NCI-H69 (cell line): ENCODE measurements around the gene SLC22A8.
A peak's percentile ranks its signal among the peaks of the same experiment; 100 is the strongest.
"Not testable (repeated sequence)": the region's sequence is repeated elsewhere in the genome, so short reads cannot be mapped to it uniquely, and the experiment has no call there.

ENCODE experiments used
- DNase-seq: peaks from one replicate; lab custom pipeline; 2025; lab: John Stamatoyannopoulos, UW

SLC22A8 gene

GRCh38 chr11:62985041-62985750 is 30.4 kb downstream of the SLC22A8 start:
- no peak for DNase-seq

- DNase-seq: no peak
These were observed 31.1 kb downstream of the SLC22A8 start, which contains the start of gene SLC22A6 for GRCh38 chr11:62984451-62984991. TSS of gene SLC22A6 (minus strand) at chr11:62984967. CDS start at chr11:62984690, 277 bp downstream.

- no peak for DNase-seq
These were observed 32.0 kb downstream of the SLC22A8 start for GRCh38 chr11:62983536-62984199.

- DNase-seq: no peak
These were observed 33.9 kb downstream of the SLC22A8 start for GRCh38 chr11:62981743-62982142.

GRCh38 chr11:62980133-62980760 is 35.4 kb downstream of the SLC22A8 start:
- DNase-seq: no peak

GRCh38 chr11:62976109-62976508 is 39.5 kb downstream of the SLC22A8 start:
- peak; percentile 15 for DNase-seq

GRCh38 chr11:62974848-62975522 is 40.7 kb downstream of the SLC22A8 start:
- peak; percentile 87 for DNase-seq

GRCh38 chr11:62965574-62965973 is 50.1 kb downstream of the SLC22A8 start:
- no peak for DNase-seq

GRCh38 chr11:62962391-62962790 is 53.2 kb downstream of the SLC22A8 start:
- no peak for DNase-seq

- DNase-seq: no peak
These were observed 54.5 kb downstream of the SLC22A8 start for GRCh38 chr11:62961017-62961570.

- no peak for DNase-seq
These were observed 56.1 kb downstream of the SLC22A8 start for GRCh38 chr11:62959422-62959980.

- peak; percentile 41 for DNase-seq
These were observed 56.9 kb downstream of the SLC22A8 start for GRCh38 chr11:62958547-62959421.

GRCh38 chr11:62957147-62957546 is 58.5 kb downstream of the SLC22A8 start:
- DNase-seq: no peak

GRCh38 chr11:62954478-62954877 is 61.2 kb downstream of the SLC22A8 start:
- DNase-seq: no peak

- no peak for DNase-seq
These were observed 61.8 kb downstream of the SLC22A8 start for GRCh38 chr11:62953811-62954210.

- no peak for DNase-seq
These were observed 66.8 kb downstream of the SLC22A8 start for GRCh38 chr11:62948765-62949320.

- not testable (repeated sequence) for DNase-seq
These were observed 70.1 kb downstream of the SLC22A8 start for GRCh38 chr11:62945538-62945937.
